Retinal pigment epithelial cell (primary cell): ENCODE results near the gene DIRAS3.

ENCODE experiments used
- DNase-seq: peaks from one replicate; pipeline ENCODE4 v3.0.0-alpha.2; 2010; ENCODE audit warnings: low read depth
- H3K4me3 ChIP-seq: 2 replicates; pipeline ENCODE4 v1.5.1; 2011; ENCODE audit warnings: mild to moderate bottlenecking, low read length, control low read depth, moderate library complexity
- TF ChIP-seq, protein P1 (sequence below): conservative IDR thresholded peaks from 2 replicates; pipeline ENCODE4 v1.5.1; 2011; ENCODE audit warnings: low read depth, low read length, control low read depth, inconsistent platforms

The DIRAS3 gene, protein sequence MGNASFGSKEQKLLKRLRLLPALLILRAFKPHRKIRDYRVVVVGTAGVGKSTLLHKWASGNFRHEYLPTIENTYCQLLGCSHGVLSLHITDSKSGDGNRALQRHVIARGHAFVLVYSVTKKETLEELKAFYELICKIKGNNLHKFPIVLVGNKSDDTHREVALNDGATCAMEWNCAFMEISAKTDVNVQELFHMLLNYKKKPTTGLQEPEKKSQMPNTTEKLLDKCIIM

DNA sequence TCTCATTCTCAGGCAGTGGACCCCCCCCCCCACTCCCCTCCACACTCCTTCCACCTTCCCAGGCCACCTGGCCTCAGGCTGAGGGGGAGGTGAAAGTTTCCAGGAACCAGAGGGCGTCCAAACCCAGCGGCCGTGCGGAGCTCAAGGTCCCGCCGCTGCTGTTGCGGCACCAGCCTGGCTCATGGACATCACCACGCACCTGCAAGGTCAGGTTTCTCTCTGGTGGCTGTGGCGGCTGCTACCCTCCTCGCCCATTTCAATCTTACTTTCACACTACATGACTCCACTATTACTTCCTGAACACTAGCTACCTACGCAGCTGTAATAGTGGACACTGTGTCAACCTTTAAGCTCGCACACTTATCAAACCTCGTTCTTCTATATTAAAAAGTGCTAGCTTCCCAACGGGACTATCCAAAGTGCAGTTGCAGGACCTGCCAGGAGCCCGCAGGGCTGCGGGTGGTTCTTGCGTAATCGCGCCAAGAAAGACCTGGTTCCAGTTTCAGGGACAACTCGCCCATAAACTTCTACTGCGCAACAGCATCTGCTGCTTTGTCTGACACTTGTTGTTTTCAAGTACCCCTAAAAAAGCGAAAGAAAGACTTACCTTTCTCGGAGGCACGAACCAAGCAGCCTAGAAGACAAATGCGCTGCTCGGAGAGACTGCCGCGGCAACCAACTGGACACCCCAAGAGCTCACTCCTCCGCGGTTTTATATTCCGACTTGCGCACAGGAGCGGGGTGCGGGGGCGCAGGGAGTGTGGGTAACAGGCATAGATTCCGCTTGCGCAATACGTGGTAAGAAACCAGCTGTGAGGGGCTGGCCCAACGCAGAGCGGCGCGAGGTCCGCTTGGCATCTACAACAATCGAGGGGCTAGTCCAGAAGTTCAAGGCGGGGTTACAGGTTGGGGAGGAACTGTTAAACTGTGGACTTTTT, at the start of gene DIRAS3:
Gene DIRAS3 (minus strand): TSS at position 687 of the 938 bp plus-strand sequence. CDS start 3,330 bp downstream, outside the sequence.
- TF ChIP-seq, protein P1, sequence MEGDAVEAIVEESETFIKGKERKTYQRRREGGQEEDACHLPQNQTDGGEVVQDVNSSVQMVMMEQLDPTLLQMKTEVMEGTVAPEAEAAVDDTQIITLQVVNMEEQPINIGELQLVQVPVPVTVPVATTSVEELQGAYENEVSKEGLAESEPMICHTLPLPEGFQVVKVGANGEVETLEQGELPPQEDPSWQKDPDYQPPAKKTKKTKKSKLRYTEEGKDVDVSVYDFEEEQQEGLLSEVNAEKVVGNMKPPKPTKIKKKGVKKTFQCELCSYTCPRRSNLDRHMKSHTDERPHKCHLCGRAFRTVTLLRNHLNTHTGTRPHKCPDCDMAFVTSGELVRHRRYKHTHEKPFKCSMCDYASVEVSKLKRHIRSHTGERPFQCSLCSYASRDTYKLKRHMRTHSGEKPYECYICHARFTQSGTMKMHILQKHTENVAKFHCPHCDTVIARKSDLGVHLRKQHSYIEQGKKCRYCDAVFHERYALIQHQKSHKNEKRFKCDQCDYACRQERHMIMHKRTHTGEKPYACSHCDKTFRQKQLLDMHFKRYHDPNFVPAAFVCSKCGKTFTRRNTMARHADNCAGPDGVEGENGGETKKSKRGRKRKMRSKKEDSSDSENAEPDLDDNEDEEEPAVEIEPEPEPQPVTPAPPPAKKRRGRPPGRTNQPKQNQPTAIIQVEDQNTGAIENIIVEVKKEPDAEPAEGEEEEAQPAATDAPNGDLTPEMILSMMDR, result no peak
- H3K4me3 ChIP-seq, result peak within 1 kb of the TSS; percentile 50
- no peak for DNase-seq

DNA sequence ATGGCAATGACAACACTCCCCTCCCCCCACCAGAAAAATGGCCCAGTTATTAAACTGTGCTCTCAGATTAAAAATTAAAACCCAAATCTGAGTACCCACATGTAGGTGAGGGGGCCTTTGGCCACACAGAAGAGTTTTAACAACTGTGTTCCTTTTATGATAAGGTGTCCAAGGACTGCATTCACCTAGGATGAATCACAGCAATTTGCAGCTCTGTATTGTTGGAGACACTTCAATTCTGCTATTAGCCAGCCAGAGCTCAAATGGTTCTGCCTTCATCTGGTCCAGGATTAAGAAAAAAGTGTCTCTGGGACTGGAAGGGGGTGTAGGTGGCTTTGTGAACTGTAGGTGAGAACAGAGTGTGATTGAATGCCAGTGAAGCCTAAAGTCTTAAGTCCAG, 43.3 kb upstream of the DIRAS3 start:
- no peak for DNase-seq
- TF ChIP-seq, protein P1, result no peak

DNA sequence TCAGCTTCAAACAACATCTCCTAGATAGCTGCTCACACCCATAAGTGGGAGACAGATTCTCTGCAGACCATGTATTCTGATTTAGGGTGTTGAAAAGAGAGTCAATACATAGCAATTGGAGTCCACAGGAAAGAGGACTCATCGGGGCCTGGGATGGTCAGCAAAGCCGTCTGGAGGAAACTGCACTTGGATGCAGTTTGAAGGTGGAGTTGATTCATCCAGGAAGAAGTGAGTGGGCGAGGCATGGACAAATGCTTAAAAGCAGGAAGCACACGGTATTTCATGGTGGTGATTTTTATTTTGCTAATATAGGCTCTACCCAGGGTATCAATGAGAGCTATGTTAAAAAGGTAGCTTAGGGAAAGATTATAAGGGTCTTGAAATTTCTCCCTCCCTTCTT, 36.8 kb upstream of the DIRAS3 start:
- H3K4me3 ChIP-seq, result no peak overlapping the region
- DNase-seq, result no peak
- TF ChIP-seq, protein P1, result no peak

More for the DNA sequence above, 43.3 kb upstream of the DIRAS3 start:
- H3K4me3 ChIP-seq, result no peak overlapping the region

DNA sequence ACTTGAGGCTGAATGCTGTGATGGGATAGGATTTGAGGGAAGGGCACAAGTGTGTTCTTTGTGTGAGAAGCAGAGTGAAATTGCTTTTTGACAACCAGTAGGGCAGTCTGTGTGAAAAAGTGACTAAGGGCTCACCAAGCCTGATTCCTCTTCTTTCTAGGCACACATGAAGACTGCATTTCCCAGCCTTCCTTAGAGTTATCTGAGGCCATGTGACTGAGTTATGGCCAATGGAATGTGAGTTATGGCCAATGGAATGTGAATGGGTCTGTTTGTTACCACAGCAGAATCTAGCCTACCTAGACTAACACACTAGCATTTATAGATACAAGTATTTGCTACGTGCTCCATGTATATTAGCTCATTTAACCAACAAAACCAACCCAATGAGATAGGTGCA, 35.3 kb upstream of the DIRAS3 start:
- DNase-seq, result no peak
- H3K4me3 ChIP-seq, result no peak overlapping the region
- TF ChIP-seq, protein P1, result no peak

DNA sequence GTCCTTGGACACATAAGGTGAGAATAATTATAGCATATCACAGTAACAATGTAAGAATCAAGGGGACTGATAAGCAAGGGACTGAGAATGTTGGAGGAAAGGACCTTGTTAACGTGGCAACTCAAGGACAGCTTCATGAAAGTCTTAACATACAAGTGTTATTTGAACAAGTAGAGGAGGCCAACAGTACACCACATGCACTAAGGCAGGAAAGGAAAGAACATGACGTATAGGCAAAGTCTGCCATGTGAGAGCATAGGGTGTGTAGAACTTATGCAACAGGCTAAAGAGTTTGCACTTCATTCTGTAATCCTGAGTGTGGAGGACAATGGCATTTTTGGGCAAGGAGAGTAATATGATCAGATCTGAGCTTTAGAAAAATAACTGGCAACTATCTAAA, 33.3 kb upstream of the DIRAS3 start:
- DNase-seq, result no peak
- TF ChIP-seq, protein P1, result no peak
- H3K4me3 ChIP-seq, result no peak overlapping the region

DNA sequence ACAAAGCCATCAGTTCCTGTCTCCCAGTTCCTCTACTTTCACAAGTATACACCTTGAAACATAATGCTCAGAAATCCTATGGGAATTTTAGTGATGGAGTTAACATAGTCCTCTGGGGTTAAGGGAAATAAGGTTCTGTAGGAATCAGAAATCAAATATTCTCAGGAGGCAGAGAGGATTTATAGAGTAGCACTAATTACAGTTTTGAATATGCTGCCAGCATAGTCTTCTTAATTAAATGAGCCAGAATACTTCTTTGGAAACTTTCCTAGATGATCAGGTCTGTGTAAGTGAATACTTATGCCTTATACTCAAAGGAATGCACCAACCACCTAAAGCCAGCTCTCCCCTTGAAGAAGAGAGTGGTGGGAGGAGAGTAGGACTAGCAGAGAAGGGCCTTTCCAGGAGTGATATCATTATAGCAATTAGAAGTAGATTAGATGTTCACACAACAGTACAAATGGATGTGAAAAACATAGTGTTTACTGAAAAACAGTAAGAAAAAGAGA, 31.4 kb upstream of the DIRAS3 start:
- DNase-seq, result no peak
- TF ChIP-seq, protein P1, result no peak

More for the DNA sequence above, 31.4 kb upstream of the DIRAS3 start:
- no peak overlapping the region for H3K4me3 ChIP-seq
